Smooth muscle cell (in vitro differentiated cells): ENCODE measurements around the gene DENND1A. TPM values are rescaled to one million over a fixed set of nuclear protein-coding genes. Genes with fewer than 3 reads are reported as not detected.
"Not testable (repeated sequence)": the region's sequence is repeated elsewhere in the genome, so short reads cannot be mapped to it uniquely, and the experiment has no call there.

Source experiments
- DNase-seq: peaks from one replicate; lab custom pipeline; 2025; ENCODE audit not compliant: unreplicated experiment; lab: John Stamatoyannopoulos, UW
- H2AFZ ChIP-seq: fragments of 200-600 bp; sonication (generic); 2 replicates; pipeline ENCODE4 v1.6.0; 2016; ENCODE audit warnings: antibody characterized with exemption, low read depth, mild to moderate bottlenecking
- H3F3A ChIP-seq: fragments of 200-600 bp; sonication (generic); 2 replicates; pipeline ENCODE4 v1.6.0; 2017; ENCODE audit warnings: antibody characterized with exemption, low read depth
- H3K27ac ChIP-seq: fragments of 200-600 bp; sonication (generic); 2 replicates; pipeline ENCODE4 v1.5.1; 2016; ENCODE audit warnings: low read depth, mild to moderate bottlenecking
- H3K27me3 ChIP-seq: fragments of 200-600 bp; sonication (generic); 2 replicates; pipeline ENCODE4 v1.6.1; 2016; ENCODE audit warnings: low read depth, mild to moderate bottlenecking
- H3K36me3 ChIP-seq: fragments of 200-600 bp; sonication (generic); 2 replicates; pipeline ENCODE4 v1.5.1; 2016; ENCODE audit warnings: low read depth
- H3K4me1 ChIP-seq: fragments of 200-600 bp; sonication (generic); 2 replicates; pipeline ENCODE4 v1.5.1; 2016; ENCODE audit warnings: low read depth
- H3K4me2 ChIP-seq: fragments of 200-600 bp; sonication (generic); 2 replicates; pipeline ENCODE4 v1.6.0; 2016; ENCODE audit warnings: mild to moderate bottlenecking
- H3K4me3 ChIP-seq: fragments of 200-600 bp; sonication (generic); 2 replicates; pipeline ENCODE4 v1.5.1; 2016; ENCODE audit warnings: mild to moderate bottlenecking
- H3K79me2 ChIP-seq: fragments of 200-600 bp; sonication (generic); 2 replicates; pipeline ENCODE4 v1.6.0; 2016; ENCODE audit warnings: low read depth, mild to moderate bottlenecking
- H3K9ac ChIP-seq: fragments of 200-600 bp; sonication (generic); 2 replicates; pipeline ENCODE4 v1.6.0; 2016; ENCODE audit warnings: low read depth
- H3K9me3 ChIP-seq: fragments of 200-600 bp; sonication (generic); replicated peaks from 2 replicates; pipeline ENCODE4 v1.5.1; 2016; ENCODE audit warnings: low read depth
- H4K20me1 ChIP-seq: fragments of 200-600 bp; sonication (generic); 2 replicates; pipeline ENCODE4 v1.6.0; 2016; ENCODE audit warnings: low read depth
- WGBS: methylation state at CpG from one replicate; pipeline ENCODE4 v1.1.7; 2016; ENCODE audit warnings: low lambda C conversion rate; 5-methylcytosine and 5-hydroxymethylcytosine counted together
- microRNA counts: library from miRNA; unstranded; fragments of <30 nt; microRNA quantifications from one replicate; lab custom pipeline; 2016
- microRNA-seq: library from miRNA; unstranded; fragments of <30 nt; microRNA quantifications from one replicate; pipeline ENCODE4, GENCODE V29; 2016; ENCODE audit warnings: borderline number of aligned reads
- polyA plus RNA-seq: library from polyadenylated mRNA; unstranded; fragments of >200 nt; fragmentation: Nextera tagmentation; extraction: Ambion mirVana; gene quantifications from 2 replicates; pipeline ENCODE4 v1.2.1, GENCODE V29; 2016
- small RNA-seq: library from RNA; depleted of rRNA; stranded (forward); fragments of <200 nt; gene quantifications from one replicate; pipeline ENCODE3, GENCODE V24; 2014
- total RNA-seq: library from RNA; depleted of rRNA; stranded (reverse); fragments of >200 nt; gene quantifications from 2 replicates; pipeline ENCODE4 v1.2.3, GENCODE V29; 2014
- TF ChIP-seq, protein P1 (sequence below): fragments of 200-600 bp; sonication (generic); IDR thresholded peaks from 2 replicates; pipeline ENCODE4 v1.5.1; 2017; ENCODE audit warnings: borderline replicate concordance, mild to moderate bottlenecking, antibody characterized with exemption; ENCODE audit not compliant: insufficient read depth, poor library complexity, severe bottlenecking

The DENND1A gene
- total and polyA plus RNA-seq, 2 experiments from 2014 or later: 8.1 to 20.2 TPM

DNA sequence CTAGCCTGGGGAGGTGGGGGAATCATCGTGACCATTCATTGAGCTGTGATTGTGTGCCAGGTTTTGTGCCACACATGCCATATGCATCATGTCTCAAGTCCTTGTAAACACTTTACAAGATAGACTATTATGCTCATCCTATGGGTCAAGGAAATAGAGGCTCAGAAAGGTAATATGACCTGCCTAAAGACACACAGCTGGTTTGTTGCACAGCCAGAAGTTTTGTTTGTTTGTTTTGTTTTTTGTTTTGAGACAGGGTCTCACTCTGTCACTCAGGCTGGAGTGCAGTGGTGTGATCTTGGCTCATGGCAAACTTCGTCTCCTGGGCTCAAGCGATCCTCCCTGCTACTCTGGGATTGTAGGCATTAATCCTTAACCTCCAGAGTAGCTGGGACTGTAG lies 595.3 kb downstream of the DENND1A start:
- Histone ChIP-seq H3K36me3 (no peaks in the 10 kb centered on the region), H3K4me1 (peaks cover 16% of the 10 kb centered on the region), H2AFZ (no peak overlapping the region), H3K27ac (peak overlapping the region; percentile 64), H3F3A (peaks cover 7% of the 10 kb centered on the region), H3K27me3 (no peaks in the 10 kb centered on the region), H3K4me3 (no peak overlapping the region), H3K79me2 (no peaks in the 10 kb centered on the region), H3K4me2 (peak overlapping the region; percentile 68), H3K9ac (no peak overlapping the region), H3K9me3 (no peaks in the 10 kb centered on the region), H4K20me1 (no peaks in the 10 kb centered on the region)
- TF ChIP-seq, protein P1, sequence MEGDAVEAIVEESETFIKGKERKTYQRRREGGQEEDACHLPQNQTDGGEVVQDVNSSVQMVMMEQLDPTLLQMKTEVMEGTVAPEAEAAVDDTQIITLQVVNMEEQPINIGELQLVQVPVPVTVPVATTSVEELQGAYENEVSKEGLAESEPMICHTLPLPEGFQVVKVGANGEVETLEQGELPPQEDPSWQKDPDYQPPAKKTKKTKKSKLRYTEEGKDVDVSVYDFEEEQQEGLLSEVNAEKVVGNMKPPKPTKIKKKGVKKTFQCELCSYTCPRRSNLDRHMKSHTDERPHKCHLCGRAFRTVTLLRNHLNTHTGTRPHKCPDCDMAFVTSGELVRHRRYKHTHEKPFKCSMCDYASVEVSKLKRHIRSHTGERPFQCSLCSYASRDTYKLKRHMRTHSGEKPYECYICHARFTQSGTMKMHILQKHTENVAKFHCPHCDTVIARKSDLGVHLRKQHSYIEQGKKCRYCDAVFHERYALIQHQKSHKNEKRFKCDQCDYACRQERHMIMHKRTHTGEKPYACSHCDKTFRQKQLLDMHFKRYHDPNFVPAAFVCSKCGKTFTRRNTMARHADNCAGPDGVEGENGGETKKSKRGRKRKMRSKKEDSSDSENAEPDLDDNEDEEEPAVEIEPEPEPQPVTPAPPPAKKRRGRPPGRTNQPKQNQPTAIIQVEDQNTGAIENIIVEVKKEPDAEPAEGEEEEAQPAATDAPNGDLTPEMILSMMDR: no peak
- WGBS: 100% methylated on average over 3 of the region's 3 CpGs
- DNase-seq: no peak

DNA sequence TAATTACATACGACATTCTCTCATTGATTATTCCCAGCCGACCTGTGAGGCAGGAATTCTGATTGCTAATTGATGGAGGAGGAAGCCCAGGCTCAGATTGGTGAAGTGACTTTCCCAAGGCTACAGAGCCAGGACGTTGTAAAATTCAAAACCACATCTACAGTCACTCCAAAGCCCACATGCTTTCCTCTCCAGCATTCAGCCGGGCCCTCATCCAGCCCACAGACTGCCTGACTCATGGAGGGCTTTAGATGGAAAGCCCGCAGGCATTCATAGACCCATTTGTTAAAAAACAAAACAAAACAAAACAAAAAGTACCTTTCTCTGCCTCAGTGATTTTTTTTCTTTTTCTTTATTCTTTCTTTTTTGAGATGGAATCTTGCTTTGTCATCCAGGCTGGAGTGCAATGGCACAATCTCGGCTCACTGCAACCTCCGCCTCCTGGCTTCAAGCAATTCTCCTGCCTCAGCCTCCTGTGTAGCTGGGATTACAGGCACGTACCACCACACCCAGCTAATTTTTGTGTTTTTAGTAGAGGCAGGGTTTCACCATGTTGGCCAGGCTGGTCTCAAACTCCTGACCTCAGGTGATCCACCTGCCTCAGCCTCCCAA lies 596.8 kb downstream of the DENND1A start:
- Histone ChIP-seq H3K27ac (peak overlapping the region; percentile 63), H3K4me2 (peak overlapping the region; percentile 27), H3K4me1 (peaks cover 16% of the 10 kb centered on the region)
- not testable (repeated sequence) for DNase-seq, H2AFZ ChIP-seq, H4K20me1 ChIP-seq, H3K79me2 ChIP-seq, H3K36me3 ChIP-seq, H3K4me3 ChIP-seq, H3K27me3 ChIP-seq, H3K9me3 ChIP-seq, H3K9ac ChIP-seq, H3F3A ChIP-seq
- WGBS: 29% methylated on average over 8 of the region's 8 CpGs

DNA sequence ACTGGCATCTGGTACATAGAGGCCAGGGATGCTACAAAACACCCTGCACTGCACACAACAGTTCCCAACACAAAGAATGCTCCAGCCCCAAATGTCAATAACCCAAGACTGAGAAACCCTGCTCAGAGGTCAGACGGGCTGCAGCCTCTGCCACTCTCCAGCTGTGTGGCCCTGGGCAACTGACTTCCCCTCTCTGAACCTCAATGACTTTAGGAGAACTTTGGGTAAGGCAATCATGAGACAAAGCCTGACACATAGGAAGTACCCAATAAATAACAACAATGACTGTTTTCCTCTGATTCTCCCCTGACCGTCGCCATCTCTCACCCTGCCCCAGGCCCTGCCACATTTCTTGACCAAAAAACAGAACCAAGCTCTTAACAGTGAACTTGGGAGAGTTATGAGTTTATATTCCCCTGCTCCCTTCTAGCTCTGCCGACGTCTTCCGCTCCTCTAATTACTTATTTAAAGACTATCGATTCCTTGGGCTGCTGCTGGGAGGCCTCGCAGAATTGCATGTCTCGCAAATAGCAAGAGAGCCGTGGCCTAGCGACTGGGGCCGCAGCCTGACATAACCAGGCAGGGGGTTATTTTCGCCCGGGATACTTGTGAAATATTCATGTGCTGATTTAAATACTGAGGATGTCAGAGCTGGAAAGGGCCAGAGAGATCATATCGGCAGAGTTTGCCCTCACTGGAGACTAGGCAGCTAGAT lies 598.4 kb downstream of the DENND1A start:
- no peak for DNase-seq
- Histone ChIP-seq H3K4me1 (peaks cover 15% of the 10 kb centered on the region), H3K9ac (no peak overlapping the region), H4K20me1 (no peaks in the 10 kb centered on the region), H3K27me3 (no peaks in the 10 kb centered on the region), H2AFZ (no peak overlapping the region), H3K4me2 (no peak overlapping the region), H3K4me3 (no peak overlapping the region), H3K79me2 (no peaks in the 10 kb centered on the region), H3K36me3 (no peaks in the 10 kb centered on the region), H3F3A (peaks cover 7% of the 10 kb centered on the region), H3K27ac (no peak overlapping the region), H3K9me3 (no peaks in the 10 kb centered on the region)
- TF ChIP-seq, protein P1: no peak
- 90% methylated on average over 15 of the region's 15 CpGs for WGBS

MicroRNA genes within 50 kb of the gene (microRNA counts, 767-probe panel; counts per million panel counts)
- microRNA hsa-miR-601 (lab: Ali Mortazavi, UCI): 183 counts per million

Small RNAs within 50 kb of the gene (microRNA-seq; reads per million reads assigned to microRNA genes)
- not detected for gene MIR601
- not detected for gene MIR7150

Small RNAs within 50 kb of the gene (small RNA-seq; reads per million reads assigned to genes)
- gene MIR601 (not detected), gene MIR7150 (not detected)

Other genes with a start within 250 kb of the DENND1A start
- gene LHX2, start 81.6 kb upstream of the DENND1A start, total RNA-seq: not detected in 2 replicates
- gene LHX2, start 81.6 kb upstream of the DENND1A start, polyA plus RNA-seq: not detected in 2 replicates